ENCODE measurements around the gene COL6A1.

DNA sequence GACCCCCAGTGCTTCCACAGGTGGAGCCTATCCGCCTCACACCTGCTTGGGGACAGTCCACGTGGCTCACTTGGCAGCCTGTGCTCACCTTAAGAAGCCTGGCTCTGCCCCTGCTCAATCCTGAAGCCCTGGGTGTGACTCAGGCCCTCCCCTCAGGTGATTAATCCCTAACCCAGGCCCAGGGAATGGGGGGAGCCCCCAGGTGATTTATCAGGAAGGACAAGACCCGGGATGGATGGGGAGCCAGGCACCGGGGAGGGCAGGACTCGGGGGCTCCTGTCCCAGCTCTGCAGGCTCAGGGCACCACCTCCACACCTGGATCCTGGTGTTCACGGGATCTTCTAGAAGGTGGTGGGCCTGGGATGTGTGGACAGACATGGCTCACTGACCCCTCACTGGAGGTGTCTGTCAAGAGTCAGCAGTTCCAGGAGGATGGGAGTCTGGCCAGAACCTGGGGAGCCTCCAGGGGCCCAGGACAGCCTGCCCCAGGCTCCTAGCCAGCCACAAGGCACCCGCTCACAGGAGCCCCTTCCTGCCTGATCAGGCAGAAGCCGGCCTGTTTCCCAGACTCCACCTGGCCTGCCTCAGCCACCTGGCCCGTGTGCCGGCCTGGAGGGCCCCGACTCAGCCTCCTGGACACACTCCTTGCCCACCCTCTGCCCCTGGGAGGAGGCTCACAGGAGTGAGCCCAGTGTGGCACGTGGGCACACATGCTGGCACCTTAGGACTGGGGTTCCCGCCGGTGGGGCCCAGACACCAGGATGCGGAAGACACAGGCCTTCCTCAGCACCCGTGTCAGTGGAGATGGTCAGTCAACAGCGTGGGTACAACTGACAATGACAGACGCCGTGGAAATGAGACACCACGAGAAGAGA lies 38.6 kb upstream of the COL6A1 start:
- TF ChIP-seq, protein P1, sequence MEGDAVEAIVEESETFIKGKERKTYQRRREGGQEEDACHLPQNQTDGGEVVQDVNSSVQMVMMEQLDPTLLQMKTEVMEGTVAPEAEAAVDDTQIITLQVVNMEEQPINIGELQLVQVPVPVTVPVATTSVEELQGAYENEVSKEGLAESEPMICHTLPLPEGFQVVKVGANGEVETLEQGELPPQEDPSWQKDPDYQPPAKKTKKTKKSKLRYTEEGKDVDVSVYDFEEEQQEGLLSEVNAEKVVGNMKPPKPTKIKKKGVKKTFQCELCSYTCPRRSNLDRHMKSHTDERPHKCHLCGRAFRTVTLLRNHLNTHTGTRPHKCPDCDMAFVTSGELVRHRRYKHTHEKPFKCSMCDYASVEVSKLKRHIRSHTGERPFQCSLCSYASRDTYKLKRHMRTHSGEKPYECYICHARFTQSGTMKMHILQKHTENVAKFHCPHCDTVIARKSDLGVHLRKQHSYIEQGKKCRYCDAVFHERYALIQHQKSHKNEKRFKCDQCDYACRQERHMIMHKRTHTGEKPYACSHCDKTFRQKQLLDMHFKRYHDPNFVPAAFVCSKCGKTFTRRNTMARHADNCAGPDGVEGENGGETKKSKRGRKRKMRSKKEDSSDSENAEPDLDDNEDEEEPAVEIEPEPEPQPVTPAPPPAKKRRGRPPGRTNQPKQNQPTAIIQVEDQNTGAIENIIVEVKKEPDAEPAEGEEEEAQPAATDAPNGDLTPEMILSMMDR (conservative IDR thresholded peaks at IDR 0.05; ENCODE audit: low read depth, low read length), result no peak
- TF ChIP-seq EZH2 (IDR thresholded peaks at IDR 0.05; ENCODE audit: borderline replicate concordance, low read depth, low read length, poor library complexity, severe bottlenecking), result no peak
